ENCODE results near the gene SLC35F6.

DNA sequence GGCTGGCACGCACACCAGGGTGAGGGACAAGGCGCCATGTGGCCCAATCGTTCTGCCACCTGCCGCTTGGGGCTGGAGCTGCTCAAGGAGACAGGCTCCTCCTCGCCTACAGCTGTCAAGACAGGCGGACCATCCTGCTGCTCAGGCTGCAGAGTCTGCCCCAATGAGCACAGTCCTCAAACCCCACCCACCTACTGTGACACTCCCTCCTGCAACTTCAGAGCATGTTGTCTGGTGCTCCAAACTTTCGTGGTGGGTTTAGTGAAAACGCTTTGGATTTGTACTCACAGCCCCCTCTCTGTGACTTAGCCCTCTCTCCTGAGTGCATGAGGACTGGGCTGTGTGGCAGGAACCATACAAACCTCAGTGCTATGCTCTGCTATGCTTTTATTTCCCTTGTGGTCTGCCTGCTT lies 23.2 kb upstream of the SLC35F6 start:
- TF ChIP-seq, protein P1, sequence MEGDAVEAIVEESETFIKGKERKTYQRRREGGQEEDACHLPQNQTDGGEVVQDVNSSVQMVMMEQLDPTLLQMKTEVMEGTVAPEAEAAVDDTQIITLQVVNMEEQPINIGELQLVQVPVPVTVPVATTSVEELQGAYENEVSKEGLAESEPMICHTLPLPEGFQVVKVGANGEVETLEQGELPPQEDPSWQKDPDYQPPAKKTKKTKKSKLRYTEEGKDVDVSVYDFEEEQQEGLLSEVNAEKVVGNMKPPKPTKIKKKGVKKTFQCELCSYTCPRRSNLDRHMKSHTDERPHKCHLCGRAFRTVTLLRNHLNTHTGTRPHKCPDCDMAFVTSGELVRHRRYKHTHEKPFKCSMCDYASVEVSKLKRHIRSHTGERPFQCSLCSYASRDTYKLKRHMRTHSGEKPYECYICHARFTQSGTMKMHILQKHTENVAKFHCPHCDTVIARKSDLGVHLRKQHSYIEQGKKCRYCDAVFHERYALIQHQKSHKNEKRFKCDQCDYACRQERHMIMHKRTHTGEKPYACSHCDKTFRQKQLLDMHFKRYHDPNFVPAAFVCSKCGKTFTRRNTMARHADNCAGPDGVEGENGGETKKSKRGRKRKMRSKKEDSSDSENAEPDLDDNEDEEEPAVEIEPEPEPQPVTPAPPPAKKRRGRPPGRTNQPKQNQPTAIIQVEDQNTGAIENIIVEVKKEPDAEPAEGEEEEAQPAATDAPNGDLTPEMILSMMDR (IDR thresholded peaks at IDR 0.05; ENCODE audit: low read depth, low read length, missing input control) = no peak
- TF ChIP-seq RAD21 (IDR thresholded peaks at IDR 0.05) = no peak
- TF ChIP-seq, protein P2, sequence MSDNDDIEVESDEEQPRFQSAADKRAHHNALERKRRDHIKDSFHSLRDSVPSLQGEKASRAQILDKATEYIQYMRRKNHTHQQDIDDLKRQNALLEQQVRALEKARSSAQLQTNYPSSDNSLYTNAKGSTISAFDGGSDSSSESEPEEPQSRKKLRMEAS (IDR thresholded peaks at IDR 0.05) = no peak
- TF ChIP-seq YY1 (IDR thresholded peaks at IDR 0.05) = no peak
- no peak for TF ChIP-seq NR2F2 (IDR thresholded peaks at IDR 0.05)
- no peak for TF ChIP-seq TAF1 (conservative IDR thresholded peaks at IDR 0.05)
- TF ChIP-seq FOXA1 (IDR thresholded peaks at IDR 0.05) = no peak
- TF ChIP-seq, protein P3, sequence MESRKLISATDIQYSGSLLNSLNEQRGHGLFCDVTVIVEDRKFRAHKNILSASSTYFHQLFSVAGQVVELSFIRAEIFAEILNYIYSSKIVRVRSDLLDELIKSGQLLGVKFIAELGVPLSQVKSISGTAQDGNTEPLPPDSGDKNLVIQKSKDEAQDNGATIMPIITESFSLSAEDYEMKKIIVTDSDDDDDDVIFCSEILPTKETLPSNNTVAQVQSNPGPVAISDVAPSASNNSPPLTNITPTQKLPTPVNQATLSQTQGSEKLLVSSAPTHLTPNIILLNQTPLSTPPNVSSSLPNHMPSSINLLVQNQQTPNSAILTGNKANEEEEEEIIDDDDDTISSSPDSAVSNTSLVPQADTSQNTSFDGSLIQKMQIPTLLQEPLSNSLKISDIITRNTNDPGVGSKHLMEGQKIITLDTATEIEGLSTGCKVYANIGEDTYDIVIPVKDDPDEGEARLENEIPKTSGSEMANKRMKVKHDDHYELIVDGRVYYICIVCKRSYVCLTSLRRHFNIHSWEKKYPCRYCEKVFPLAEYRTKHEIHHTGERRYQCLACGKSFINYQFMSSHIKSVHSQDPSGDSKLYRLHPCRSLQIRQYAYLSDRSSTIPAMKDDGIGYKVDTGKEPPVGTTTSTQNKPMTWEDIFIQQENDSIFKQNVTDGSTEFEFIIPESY (IDR thresholded peaks at IDR 0.05) = no peak
- TF ChIP-seq GABPA (IDR thresholded peaks at IDR 0.05 in 1 of 2, conservative IDR thresholded peaks at IDR 0.05 in 1 of 2) = no peak
- TF ChIP-seq JUND (IDR thresholded peaks at IDR 0.05) = no peak
- TF ChIP-seq, protein P4, sequence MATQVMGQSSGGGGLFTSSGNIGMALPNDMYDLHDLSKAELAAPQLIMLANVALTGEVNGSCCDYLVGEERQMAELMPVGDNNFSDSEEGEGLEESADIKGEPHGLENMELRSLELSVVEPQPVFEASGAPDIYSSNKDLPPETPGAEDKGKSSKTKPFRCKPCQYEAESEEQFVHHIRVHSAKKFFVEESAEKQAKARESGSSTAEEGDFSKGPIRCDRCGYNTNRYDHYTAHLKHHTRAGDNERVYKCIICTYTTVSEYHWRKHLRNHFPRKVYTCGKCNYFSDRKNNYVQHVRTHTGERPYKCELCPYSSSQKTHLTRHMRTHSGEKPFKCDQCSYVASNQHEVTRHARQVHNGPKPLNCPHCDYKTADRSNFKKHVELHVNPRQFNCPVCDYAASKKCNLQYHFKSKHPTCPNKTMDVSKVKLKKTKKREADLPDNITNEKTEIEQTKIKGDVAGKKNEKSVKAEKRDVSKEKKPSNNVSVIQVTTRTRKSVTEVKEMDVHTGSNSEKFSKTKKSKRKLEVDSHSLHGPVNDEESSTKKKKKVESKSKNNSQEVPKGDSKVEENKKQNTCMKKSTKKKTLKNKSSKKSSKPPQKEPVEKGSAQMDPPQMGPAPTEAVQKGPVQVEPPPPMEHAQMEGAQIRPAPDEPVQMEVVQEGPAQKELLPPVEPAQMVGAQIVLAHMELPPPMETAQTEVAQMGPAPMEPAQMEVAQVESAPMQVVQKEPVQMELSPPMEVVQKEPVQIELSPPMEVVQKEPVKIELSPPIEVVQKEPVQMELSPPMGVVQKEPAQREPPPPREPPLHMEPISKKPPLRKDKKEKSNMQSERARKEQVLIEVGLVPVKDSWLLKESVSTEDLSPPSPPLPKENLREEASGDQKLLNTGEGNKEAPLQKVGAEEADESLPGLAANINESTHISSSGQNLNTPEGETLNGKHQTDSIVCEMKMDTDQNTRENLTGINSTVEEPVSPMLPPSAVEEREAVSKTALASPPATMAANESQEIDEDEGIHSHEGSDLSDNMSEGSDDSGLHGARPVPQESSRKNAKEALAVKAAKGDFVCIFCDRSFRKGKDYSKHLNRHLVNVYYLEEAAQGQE (IDR thresholded peaks at IDR 0.05) = no peak
- no peak for TF ChIP-seq EGR1 (IDR thresholded peaks at IDR 0.05; ENCODE audit: low read depth in 2 of 2)
- TF ChIP-seq HNF4G (IDR thresholded peaks at IDR 0.05) = no peak
- TF ChIP-seq, protein P5, sequence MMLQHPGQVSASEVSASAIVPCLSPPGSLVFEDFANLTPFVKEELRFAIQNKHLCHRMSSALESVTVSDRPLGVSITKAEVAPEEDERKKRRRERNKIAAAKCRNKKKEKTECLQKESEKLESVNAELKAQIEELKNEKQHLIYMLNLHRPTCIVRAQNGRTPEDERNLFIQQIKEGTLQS (IDR thresholded peaks at IDR 0.05) = no peak
